ENCODE data around the gene KIAA0513.

DNA sequence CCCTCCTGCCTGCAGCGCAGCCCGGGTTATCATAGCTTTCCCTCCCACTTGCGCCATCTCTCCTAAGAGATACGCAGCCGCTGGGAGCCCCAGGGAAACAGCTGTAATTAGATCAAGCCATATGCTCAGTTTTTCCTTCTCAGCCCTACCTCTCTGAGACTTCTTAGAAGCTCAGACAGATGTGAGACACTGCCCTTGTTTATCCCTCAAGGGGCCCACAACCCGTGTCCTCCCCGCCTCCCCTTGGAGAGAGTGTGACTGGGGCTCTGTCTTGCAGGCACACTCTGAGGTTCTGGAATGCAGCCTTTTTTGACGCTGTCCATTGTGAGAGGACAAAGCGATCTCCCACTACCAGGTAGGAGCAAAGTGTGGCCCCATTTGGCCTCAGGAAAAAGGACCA, 53.4 kb downstream of the KIAA0513 start:
- TF ChIP-seq, protein P1, sequence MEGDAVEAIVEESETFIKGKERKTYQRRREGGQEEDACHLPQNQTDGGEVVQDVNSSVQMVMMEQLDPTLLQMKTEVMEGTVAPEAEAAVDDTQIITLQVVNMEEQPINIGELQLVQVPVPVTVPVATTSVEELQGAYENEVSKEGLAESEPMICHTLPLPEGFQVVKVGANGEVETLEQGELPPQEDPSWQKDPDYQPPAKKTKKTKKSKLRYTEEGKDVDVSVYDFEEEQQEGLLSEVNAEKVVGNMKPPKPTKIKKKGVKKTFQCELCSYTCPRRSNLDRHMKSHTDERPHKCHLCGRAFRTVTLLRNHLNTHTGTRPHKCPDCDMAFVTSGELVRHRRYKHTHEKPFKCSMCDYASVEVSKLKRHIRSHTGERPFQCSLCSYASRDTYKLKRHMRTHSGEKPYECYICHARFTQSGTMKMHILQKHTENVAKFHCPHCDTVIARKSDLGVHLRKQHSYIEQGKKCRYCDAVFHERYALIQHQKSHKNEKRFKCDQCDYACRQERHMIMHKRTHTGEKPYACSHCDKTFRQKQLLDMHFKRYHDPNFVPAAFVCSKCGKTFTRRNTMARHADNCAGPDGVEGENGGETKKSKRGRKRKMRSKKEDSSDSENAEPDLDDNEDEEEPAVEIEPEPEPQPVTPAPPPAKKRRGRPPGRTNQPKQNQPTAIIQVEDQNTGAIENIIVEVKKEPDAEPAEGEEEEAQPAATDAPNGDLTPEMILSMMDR (IDR thresholded peaks at IDR 0.05), result no peak
- TF ChIP-seq POLR2A (IDR thresholded peaks at IDR 0.05), result no peak

Measured in heart left ventricle (tissue), 13 donors.